K562 (cell line): Measurements from ENCODE around the gene USP10. TPM values are rescaled to one million over a fixed set of nuclear protein-coding genes. Genes with fewer than 3 reads are reported as not detected.

Experiments used
- ARID2 ChIP-seq: fragments of 450-650 bp; IDR thresholded peaks from 2 replicates; pipeline ENCODE4 v1.6.1; 2017; ENCODE audit warnings: antibody characterized with exemption, mild to moderate bottlenecking
- CBFA2T3 ChIP-seq: fragments of 450-650 bp; IDR thresholded peaks from 2 replicates; pipeline ENCODE4 v1.6.1; 2017
- CBFB ChIP-seq: sonication (generic); formaldehyde crosslinking; IDR thresholded peaks from 2 replicates; pipeline ENCODE4 v1.4.0; 2020; ENCODE audit warnings: mild to moderate bottlenecking, missing genetic modification reagents
- CREB3L1 ChIP-seq: fragments of 450-650 bp; IDR thresholded peaks from 2 replicates; pipeline ENCODE4 v1.6.1; 2014; ENCODE audit warnings: low read depth, mild to moderate bottlenecking, moderate library complexity, borderline replicate concordance
- DPF2 ChIP-seq: fragments of 450-650 bp; IDR thresholded peaks from 2 replicates; pipeline ENCODE4 v1.6.1; 2016
- E2F6 ChIP-seq, 2 experiments: IDR thresholded peaks; 2 replicates each; pipeline ENCODE4 v1.6.1; 2011; ENCODE audit warnings: borderline replicate concordance in 1 of 2, control low read depth in 1 of 2, low read depth in 1 of 2, low read length in 1 of 2, mild to moderate bottlenecking in 1 of 2, mixed read lengths in 1 of 2, moderate library complexity in 1 of 2; ENCODE audit not compliant: insufficient read depth in 1 of 2, insufficient read length in 1 of 2, poor library complexity in 1 of 2, severe bottlenecking in 1 of 2; ENCODE audit errors: extremely low read depth in 1 of 2
- ESRRA ChIP-seq: fragments of 450-650 bp; IDR thresholded peaks from 2 replicates; pipeline ENCODE4 v1.6.1; 2014; ENCODE audit warnings: low read depth, mild to moderate bottlenecking, moderate library complexity, borderline replicate concordance
- FOXA3 ChIP-seq, 2 experiments: fragments of 450-650 bp in 1 of 2; sonication (generic) in 1 of 2; formaldehyde crosslinking; IDR thresholded peaks in 1 of 2; conservative IDR thresholded peaks in 1 of 2; 2 replicates each; pipeline versions ENCODE4 v1.4.0 to v1.8.0; 2020 to 2022; ENCODE audit warnings: mild to moderate bottlenecking in 2 of 2, missing genetic modification reagents in 1 of 2
- MAX ChIP-seq: sonication (generic); formaldehyde crosslinking; IDR thresholded peaks from 2 replicates; pipeline ENCODE4 v1.9.0; 2022; ENCODE audit warnings: mild to moderate bottlenecking, missing genetic modification reagents
- MECOM ChIP-seq: fragments of 250-450 bp; sonication (Bioruptor Pico); IDR thresholded peaks from 2 replicates; pipeline ENCODE4 v1.8.0; 2022; ENCODE audit warnings: inconsistent platforms
- NFYB ChIP-seq: IDR thresholded peaks from 2 replicates; pipeline ENCODE4 v1.6.1; 2011; ENCODE audit warnings: mild to moderate bottlenecking, moderate library complexity; ENCODE audit not compliant: insufficient read length; ENCODE audit errors: extremely low read depth
- NRF1 ChIP-seq, 2 experiments: fragments of 450-650 bp; IDR thresholded peaks in 1 of 2; conservative IDR thresholded peaks in 1 of 2; 2 replicates each; pipeline ENCODE4 v1.6.1; 2014; ENCODE audit warnings: mild to moderate bottlenecking in 2 of 2
- PPARD ChIP-seq: fragments of 250-450 bp; sonication (Bioruptor Pico); IDR thresholded peaks from 2 replicates; pipeline ENCODE4 v1.8.0; 2022; ENCODE audit warnings: inconsistent platforms, mild to moderate bottlenecking, moderate library complexity
- RAD51 ChIP-seq: fragments of 450-650 bp; IDR thresholded peaks from 2 replicates; pipeline ENCODE4 v1.7.1; 2016; ENCODE audit warnings: low read depth, mild to moderate bottlenecking, borderline replicate concordance
- TAF9B ChIP-seq: fragments of 450-650 bp; IDR thresholded peaks from 2 replicates; pipeline ENCODE4 v1.6.1; 2018; ENCODE audit warnings: mild to moderate bottlenecking; ENCODE audit not compliant: partially characterized antibody
- TCF7 ChIP-seq: sonication (generic); IDR thresholded peaks from 2 replicates; pipeline ENCODE4 v1.6.1; 2016; ENCODE audit warnings: antibody characterized with exemption, borderline replicate concordance
- TRIM24 ChIP-seq, 2 experiments: fragments of 450-650 bp; IDR thresholded peaks; 2 replicates each; pipeline ENCODE4 v1.6.1; 2016
- ZBTB11 ChIP-seq, 3 experiments: fragments of 200-800 bp in 1 of 3; fragments of 250-450 bp in 1 of 3; fragments of 450-650 bp in 1 of 3; sonication (Bioruptor Pico) in 1 of 3; sonication (Bioruptor generic) in 1 of 3; formaldehyde crosslinking in 1 of 3; IDR thresholded peaks; 2 replicates each; pipeline versions ENCODE4 v1.6.1 to v1.8.0; 2016 to 2022; ENCODE audit warnings: mild to moderate bottlenecking in 2 of 3, missing genetic modification characterization in 2 of 3, missing compliant biosample characterization in 1 of 3, moderate library complexity in 1 of 3
- polyA plus RNA-seq, 8 experiments: library from polyadenylated mRNA; depleted of rRNA in 4 of 8; stranded (reverse) in 5 of 8; unstranded in 3 of 8; fragments of >200 nt; fragmentation: Nextera tagmentation in 2 of 8; fragmentation: Illumina TruSeq in 1 of 8; extraction: Ambion mirVana in 2 of 8; extraction: Trizol in 1 of 8; gene quantifications; 2 replicates each; pipeline versions ENCODE4 v1.2.1 to v1.2.3, GENCODE V29; 2011 to 2014; ENCODE audit warnings: inconsistent platforms in 1 of 8, missing spikeins in 1 of 8
- total RNA-seq, 7 experiments: library from RNA; depleted of rRNA in 6 of 7; stranded (reverse); fragments of >200 nt in 6 of 7; fragmentation: Illumina TruSeq in 2 of 7; extraction: Trizol in 2 of 7; gene quantifications; 2 replicates each; pipeline versions ENCODE4 v1.2.1 to v1.2.3, GENCODE V29; 2011 to 2021; ENCODE audit warnings: low replicate concordance in 1 of 7

The USP10 gene
- total and polyA plus RNA-seq, 9 of the 15 experiments (the other 6 are each of a cell fraction or from before 2014, with no cell fraction given), result 61.7 to 197 (median 116) TPM

- no peak for TF ChIP-seq ZBTB11 (CRISPR knock-in tag; IDR thresholded peaks at IDR 0.05)
- peak; percentile 63; the same call in 1 of the 2 replicates for TF ChIP-seq RAD51
- no peak for TF ChIP-seq CBFB (CRISPR knock-in tag)
- TF ChIP-seq E2F6 (IDR thresholded peaks at IDR 0.05; ENCODE audit: borderline replicate concordance in 1 of 2, extremely low read depth in 1 of 2, insufficient read depth in 1 of 2, insufficient read length in 1 of 2, low read depth in 1 of 2, low read length in 1 of 2, poor library complexity in 1 of 2, severe bottlenecking in 1 of 2), result peak in 1 of 2 experiments; percentile 28
- peak; percentile 49; the same call in 1 of the 2 replicates for TF ChIP-seq MAX
- TF ChIP-seq FOXA3 (CRISPR knock-in tag; conservative IDR thresholded peaks at IDR 0.05 in 1 of 2, IDR thresholded peaks at IDR 0.05 in 1 of 2), result 0 out of 4 replicates have a peak, but pooled peaks of 1 of the 2 experiments have one; percentile 17
- TF ChIP-seq DPF2, result peak; percentile 52; the same call in 1 of the 2 replicates
- 0 out of 4 replicates have a peak, but pooled peaks of 1 of the 2 experiments have one; percentile 19 for TF ChIP-seq TRIM24 (IDR thresholded peaks at IDR 0.05)
- 0 out of 2 replicates have a peak, but pooled peaks have one; percentile 20 for TF ChIP-seq CBFA2T3
- TF ChIP-seq MECOM (CRISPR knock-in tag), result no peak
- no peak for TF ChIP-seq ARID2
- peak; percentile 96 for TF ChIP-seq ESRRA
- 0 out of 2 replicates have a peak, but pooled peaks have one; percentile 28 for TF ChIP-seq TCF7
- peak; percentile 64 for TF ChIP-seq NFYB
- no peak for TF ChIP-seq TAF9B
- peak; percentile 24 to 34; a peak in 1 of 4 replicates for TF ChIP-seq NRF1 (conservative IDR thresholded peaks at IDR 0.05 in 1 of 2, IDR thresholded peaks at IDR 0.05 in 1 of 2)
- TF ChIP-seq CREB3L1, result 0 out of 2 replicates have a peak, but pooled peaks have one; percentile 32
- no peak for TF ChIP-seq PPARD
Observed at GRCh38 chr16:84686707-84687298, 13.0 kb upstream of the USP10 start (continued).
